ENCODE data around the gene TNFRSF25.

The TNFRSF25 gene, protein sequence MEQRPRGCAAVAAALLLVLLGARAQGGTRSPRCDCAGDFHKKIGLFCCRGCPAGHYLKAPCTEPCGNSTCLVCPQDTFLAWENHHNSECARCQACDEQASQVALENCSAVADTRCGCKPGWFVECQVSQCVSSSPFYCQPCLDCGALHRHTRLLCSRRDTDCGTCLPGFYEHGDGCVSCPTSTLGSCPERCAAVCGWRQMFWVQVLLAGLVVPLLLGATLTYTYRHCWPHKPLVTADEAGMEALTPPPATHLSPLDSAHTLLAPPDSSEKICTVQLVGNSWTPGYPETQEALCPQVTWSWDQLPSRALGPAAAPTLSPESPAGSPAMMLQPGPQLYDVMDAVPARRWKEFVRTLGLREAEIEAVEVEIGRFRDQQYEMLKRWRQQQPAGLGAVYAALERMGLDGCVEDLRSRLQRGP

DNA sequence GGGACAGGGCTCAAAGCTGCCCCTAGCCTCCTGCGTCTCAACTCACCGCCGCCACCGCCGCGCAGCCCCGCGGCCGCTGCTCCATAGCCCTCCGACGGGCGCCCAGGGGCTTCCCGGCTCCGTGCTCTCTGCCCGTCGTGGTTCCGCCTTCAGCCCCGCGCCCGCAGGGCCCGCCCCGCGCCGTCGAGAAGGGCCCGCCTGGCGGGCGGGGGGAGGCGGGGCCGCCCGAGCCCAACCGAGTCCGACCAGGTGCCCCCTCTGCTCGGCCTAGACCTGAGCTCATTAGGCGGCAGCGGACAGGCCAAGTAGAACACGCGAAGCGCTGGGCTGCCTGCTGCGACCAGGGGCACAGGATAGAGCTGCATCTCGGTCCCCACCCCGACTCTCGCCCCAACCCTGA lies at the start of gene TNFRSF25:
TSS of gene TNFRSF25 (minus strand) at position 151 of the 400 bp plus-strand sequence. CDS start at position 85, 66 bp downstream.
- no peak for TF ChIP-seq GATA2 (IDR thresholded peaks at IDR 0.05; ENCODE audit: low read depth, low read length)
- TF ChIP-seq GATA3 (IDR thresholded peaks at IDR 0.05; ENCODE audit: low read depth, low read length), result no peak

DNA sequence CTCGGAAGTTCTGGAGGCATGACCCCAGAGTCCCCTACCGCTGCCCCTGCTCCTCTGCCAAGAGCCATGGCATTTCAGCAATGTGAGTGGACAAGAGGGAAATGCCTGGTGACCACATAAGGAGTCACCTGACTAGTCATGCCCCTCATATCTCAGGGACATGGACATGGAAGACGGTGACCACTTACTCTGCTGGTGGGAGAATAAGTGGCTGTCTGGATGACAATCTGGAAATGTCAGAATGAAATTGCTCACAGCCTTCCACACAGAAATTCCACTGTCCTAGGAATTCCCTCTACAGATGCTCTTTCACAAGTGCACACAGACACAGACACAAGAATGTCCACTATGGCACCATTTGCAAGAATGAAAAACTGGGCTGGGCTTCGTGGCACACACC lies 49.8 kb upstream of the TNFRSF25 start:
- TF ChIP-seq GATA2 (IDR thresholded peaks at IDR 0.05; ENCODE audit: low read depth, low read length), result no peak
- TF ChIP-seq GATA3 (IDR thresholded peaks at IDR 0.05; ENCODE audit: low read depth, low read length), result no peak

DNA sequence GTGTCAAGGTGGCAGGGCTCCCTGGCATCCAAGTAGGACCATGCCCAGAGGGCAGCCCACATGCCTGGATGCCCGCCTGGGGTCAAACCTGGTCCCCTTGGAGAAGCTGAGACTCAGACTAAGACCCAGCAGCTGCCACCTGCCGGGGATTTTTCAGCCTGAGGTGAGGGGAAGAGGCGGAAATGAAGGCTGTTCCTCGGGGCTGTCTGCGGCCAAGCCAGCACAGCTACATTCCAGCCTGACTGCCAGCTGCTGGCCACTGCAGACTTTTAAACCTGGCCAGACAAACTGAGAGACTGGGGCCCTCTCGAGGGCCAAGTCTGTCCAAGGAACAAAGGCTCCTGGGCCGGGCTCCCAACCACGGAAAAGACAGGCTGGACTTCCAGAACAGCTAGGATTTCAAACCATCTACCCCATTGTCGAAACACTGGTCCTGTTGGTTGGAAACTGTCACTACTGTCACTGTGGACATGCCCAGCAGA lies 47.4 kb upstream of the TNFRSF25 start:
- TF ChIP-seq GATA3 (IDR thresholded peaks at IDR 0.05; ENCODE audit: low read depth, low read length) (no peak), GATA2 (IDR thresholded peaks at IDR 0.05; ENCODE audit: low read depth, low read length) (no peak)

DNA sequence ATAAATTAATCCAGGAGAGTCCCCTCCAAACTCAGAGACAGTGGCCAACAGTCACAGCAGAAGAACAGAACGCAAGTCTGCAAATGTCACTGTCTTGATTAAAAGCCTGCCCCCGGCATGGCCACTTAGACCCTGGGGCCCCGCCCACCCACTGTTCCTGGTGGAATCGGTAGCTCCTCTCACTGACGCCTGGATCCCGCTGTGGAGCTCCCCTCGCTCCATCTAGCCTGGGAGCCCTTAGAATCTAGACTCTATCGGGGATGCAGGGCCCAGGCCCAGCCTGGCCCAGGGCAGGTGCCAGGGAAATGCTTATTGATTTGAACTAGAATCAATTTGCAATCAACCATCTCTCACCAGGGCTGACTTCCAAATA lies 46.9 kb upstream of the TNFRSF25 start:
- no peak for TF ChIP-seq GATA3 (IDR thresholded peaks at IDR 0.05; ENCODE audit: low read depth, low read length)
- TF ChIP-seq GATA2 (IDR thresholded peaks at IDR 0.05; ENCODE audit: low read depth, low read length), result no peak

DNA sequence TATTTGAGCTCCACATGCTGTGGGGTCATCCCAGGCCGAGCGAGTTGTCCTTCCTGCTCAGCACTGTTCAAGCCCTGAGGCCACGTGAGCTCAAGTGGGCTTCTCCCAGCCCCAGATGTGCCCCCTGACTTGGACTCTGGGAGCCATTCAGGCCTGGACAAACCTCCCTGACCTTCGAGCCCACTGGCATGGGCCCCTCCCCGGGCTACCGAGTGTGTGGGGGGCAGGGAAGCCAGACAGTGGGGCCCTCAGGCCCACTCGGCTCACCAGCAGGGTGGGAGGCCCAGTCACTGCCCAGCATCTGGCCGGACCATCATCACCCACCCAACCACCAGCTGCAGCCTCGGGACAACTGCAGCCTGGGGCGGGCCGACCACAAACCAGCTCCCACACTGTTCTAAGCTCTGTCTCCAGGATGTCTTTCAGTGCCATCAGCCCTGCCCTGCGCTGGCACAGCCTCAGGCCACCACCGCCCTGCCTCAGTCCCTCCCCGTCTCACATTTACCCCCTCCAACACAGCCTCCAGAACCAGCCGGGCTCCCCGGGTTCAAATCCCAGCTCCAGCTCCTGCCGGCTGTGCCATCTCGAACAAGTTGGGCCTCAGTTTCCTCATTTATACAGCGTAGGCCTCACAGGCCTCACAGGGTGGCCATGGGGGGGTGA lies 46.4 kb upstream of the TNFRSF25 start:
- TF ChIP-seq GATA2 (IDR thresholded peaks at IDR 0.05; ENCODE audit: low read depth, low read length) (no peak), GATA3 (IDR thresholded peaks at IDR 0.05; ENCODE audit: low read depth, low read length) (no peak)

DNA sequence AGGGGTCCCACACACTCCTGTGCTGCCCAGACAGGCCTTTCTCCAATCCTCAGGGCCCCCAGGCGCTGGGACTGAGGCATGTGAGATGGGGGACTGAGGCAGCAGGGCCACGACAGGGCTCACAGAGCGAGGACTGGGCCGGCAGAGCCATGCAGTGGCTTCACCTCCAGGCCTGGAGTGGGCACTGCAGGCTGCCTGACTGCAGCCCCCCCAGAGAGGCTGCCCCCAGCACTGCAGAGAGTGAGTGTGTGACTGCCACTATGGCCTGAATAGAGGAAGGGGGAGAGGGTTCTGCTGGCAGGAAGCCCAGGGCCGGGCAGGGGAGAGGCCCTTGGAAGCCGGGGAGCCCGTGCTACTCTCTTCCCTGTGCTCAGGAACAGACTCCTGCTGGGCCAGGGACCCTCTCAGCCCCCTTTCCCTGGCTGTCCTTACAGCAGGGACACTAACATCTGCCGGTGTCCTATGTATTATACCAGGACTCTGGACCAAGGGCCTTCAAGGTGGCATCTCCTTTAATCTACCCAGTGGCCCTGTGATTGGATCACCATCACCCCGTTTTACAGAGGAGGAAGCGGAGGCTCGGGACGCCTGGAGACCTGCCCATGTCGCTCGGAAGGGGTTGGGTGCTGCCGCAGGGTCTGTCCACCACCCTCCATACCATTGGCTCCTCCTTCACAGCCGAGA lies 45.7 kb upstream of the TNFRSF25 start:
- no peak for TF ChIP-seq GATA2 (IDR thresholded peaks at IDR 0.05; ENCODE audit: low read depth, low read length)
- TF ChIP-seq GATA3 (IDR thresholded peaks at IDR 0.05; ENCODE audit: low read depth, low read length), result no peak

DNA sequence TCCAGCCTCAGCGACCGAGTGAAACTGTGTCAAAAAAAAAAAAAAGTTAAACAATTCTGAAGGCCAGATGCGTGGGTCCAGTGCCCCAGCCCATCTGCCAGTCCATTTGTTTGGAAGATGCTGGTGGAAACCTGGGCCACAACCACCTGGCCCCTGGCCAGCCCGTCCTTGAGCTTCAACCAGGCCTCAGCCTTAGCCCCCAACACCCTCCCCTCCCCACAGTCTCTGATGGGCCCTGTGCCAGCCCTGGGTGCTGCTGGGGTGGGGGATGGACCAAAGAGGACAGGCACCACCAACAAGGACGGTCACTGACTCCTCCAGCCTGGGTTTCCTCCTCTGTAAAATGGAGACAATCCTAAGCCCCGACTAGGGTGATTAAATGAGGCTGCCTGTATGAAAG lies 45.1 kb upstream of the TNFRSF25 start:
- TF ChIP-seq GATA2 (IDR thresholded peaks at IDR 0.05; ENCODE audit: low read depth, low read length), result peak; percentile 64; the same call in 1 of the 2 replicates
- TF ChIP-seq GATA3 (IDR thresholded peaks at IDR 0.05; ENCODE audit: low read depth, low read length), result no peak

DNA sequence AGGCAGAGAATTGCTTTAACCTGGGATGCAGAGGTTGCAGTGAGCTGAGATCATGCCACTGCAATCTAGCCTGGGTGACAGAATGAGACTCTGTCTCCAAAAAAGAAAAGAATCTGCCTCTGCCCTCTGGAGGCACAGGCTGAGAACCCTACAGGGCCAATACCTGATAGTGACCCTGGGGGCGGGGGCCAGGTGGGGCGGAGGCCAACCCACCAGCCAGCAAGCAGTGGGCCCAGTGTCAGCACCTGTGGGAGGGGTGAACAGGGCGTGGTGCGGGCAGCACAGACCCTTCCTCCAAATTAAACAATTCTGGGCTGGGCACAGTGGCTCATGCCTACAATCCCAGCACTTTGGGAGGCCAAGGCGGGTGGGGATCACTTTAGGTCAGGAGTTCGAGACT lies 44.5 kb upstream of the TNFRSF25 start:
- TF ChIP-seq GATA3 (IDR thresholded peaks at IDR 0.05; ENCODE audit: low read depth, low read length), result no peak
- no peak for TF ChIP-seq GATA2 (IDR thresholded peaks at IDR 0.05; ENCODE audit: low read depth, low read length)

DNA sequence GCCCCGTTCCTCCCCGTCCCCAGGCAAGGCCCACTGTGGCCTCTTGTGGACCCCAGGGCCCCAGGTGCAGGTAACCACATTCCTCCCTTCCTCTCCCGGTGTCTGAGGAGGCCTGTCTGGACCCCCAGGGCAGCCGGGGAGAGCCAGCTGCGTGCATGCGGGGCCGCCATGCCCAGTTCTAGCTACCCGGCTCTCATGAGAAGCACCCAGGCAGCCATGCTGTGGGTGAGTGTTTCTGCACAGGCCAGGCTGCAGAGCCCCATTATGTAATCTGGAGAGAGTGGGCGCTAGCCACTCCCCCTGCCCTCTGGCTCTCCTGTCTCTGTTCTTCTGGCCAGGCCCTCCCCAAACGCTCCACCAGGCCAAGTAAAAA lies 43.9 kb upstream of the TNFRSF25 start:
- TF ChIP-seq GATA2 (IDR thresholded peaks at IDR 0.05; ENCODE audit: low read depth, low read length) (no peak), GATA3 (IDR thresholded peaks at IDR 0.05; ENCODE audit: low read depth, low read length) (no peak)

DNA sequence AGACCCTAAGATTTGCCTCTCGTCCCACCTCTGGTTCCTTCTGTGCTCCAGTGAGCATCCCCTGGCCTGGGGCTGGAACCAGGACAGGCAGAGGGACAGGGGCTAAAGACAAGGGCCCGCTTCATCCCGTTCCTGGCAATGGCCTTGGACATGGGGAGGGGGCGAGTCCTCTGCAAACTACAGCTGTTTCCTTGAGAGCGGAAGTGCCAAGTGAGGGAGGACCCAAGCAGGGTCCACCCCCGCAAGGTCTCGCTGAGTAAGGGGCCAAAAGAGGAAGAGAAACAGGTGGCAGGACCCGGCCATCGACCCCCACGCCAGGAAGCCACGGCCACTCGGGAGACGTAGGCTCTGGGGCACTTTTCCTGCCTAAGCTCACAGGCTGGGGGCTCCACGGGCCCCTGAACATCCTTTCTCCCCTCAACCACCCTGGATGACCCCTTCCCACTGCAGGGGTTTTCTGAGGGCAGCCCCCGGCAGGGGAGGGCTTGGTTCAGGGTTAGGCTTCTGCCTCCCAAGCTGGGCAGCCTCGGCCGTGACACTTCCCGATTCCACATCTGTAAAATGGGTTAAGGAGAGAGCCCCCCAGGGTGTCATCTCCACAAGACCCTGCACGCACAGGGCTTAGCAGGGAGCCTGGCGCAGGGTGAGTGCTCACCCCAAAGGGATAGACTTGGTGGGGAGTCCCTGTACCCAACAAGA lies 43.4 kb upstream of the TNFRSF25 start:
- TF ChIP-seq GATA2 (IDR thresholded peaks at IDR 0.05; ENCODE audit: low read depth, low read length), result no peak
- no peak for TF ChIP-seq GATA3 (IDR thresholded peaks at IDR 0.05; ENCODE audit: low read depth, low read length)

DNA sequence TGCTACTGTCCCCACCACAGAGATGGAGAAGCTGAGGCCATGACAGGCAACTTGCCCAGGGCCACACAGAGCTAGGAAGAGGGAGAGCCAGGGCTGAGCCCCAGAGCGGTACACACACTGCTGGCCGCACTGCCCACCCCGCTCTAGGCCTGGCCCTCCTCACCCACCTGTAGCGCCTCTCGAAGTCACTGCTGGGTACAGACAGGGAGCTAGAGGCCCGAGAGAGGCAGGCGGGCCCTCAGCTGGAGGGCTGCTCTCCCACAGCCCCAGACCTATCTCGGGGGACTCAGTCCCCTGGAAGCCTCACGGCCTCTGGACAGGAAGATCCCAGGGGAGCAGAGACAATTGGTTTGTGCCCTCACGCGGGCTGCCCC lies 42.8 kb upstream of the TNFRSF25 start:
- no peak for TF ChIP-seq GATA2 (IDR thresholded peaks at IDR 0.05; ENCODE audit: low read depth, low read length)
- TF ChIP-seq GATA3 (IDR thresholded peaks at IDR 0.05; ENCODE audit: low read depth, low read length), result no peak

DNA sequence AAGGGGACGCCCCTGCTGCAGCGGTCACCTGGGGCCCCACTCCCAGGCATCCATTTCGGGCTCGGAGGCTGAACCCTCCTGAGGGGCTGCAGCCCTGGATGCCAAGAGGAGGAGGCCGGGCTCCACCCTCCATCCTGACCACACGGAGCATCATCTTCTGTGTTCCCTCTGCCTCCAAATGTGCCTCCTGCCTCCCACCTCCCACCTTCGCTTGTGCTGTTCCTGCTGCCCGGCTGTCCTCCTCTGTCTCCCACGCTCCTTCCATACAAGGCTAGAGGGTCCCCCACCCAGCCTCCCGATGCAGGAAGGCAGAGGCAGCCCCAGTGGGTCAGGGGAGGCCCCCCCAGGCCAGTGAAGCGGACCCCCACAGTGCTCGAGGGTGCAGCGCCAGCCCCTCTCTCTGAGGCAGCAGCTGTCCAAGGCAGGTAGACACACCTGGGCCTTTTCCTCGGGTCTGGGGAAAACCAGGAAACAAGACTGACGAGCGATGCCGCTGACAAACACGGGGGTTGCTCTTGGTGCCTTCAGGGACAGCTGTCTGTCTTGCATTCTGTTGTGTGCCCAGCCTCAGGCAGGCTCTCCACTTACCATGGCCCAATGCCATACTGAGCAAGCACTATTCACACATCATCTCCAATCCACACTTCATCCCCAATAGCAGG lies 42.3 kb upstream of the TNFRSF25 start:
- TF ChIP-seq GATA3 (IDR thresholded peaks at IDR 0.05; ENCODE audit: low read depth, low read length) (no peak), GATA2 (IDR thresholded peaks at IDR 0.05; ENCODE audit: low read depth, low read length) (no peak)

DNA sequence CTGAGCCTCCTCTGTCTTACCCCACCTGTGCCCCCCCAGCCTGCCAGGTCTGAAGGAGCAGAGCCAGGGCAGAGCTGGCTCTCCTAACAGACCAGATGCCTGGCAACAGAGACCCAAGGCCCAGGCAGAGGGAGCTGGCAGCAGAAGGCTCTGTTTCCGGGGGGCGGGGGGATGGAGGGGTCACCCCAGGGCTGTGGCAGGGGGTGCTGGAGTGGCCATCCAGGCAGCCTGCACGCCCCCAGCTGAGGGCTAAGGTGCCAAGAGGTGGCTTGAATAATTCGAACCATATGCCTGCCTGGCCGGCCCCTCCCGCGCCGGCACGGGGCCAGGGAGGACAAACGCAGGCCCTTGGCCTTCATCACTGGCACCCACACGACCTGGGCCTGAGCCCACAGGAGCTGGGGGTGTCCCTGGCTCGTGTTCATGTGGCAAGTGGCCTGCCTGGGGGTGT lies 41.5 kb upstream of the TNFRSF25 start:
- TF ChIP-seq GATA2 (IDR thresholded peaks at IDR 0.05; ENCODE audit: low read depth, low read length), result no peak
- no peak for TF ChIP-seq GATA3 (IDR thresholded peaks at IDR 0.05; ENCODE audit: low read depth, low read length)
